SU-DHL-6 (cell line): ENCODE data around the gene STARD4.

Experiments
- CTCF ChIP-seq: fragments of 200-600 bp; sonication (generic); IDR thresholded peaks from one replicate; pipeline ENCODE4 v1.5.1; 2017; ENCODE audit warnings: antibody characterized with exemption, mild to moderate bottlenecking, low read length, moderate library complexity; ENCODE audit not compliant: insufficient read depth, poor library complexity, severe bottlenecking
- EZH2phosphoT487 ChIP-seq: fragments of 200-600 bp; sonication (generic), shearing (Covaris generic); conservative IDR thresholded peaks from 2 replicates; pipeline ENCODE4 v1.6.1; 2018; ENCODE audit warnings: mild to moderate bottlenecking, antibody characterized with exemption, low read length, moderate library complexity, mixed read lengths

DNA sequence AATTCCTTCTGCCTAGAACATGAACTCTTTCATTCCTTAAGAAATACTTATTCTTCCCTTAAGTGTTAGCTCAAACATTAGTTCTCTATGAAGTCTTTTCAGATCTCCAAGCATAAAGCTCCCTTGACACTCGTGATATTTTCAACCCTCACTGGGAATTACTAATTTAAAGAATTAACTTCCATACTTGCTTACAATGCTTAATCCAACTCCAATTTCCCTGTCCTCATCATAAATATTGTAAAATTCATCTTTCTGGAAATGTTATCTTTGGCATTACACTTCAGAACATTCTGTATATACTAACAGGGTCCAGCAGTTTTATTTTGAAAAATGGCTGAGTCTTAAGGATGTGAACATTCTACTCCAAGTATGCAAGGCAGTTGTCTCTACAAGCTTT, 7.2 kb downstream of the STARD4 start:
- no peak for TF ChIP-seq CTCF
- no peak for TF ChIP-seq EZH2phosphoT487
